ENCODE results near the gene TSC2.
A peak's percentile ranks its signal among the peaks of the same experiment; 100 is the strongest.
"Not testable (repeated sequence)": the region's sequence is repeated elsewhere in the genome, so short reads cannot be mapped to it uniquely, and the experiment has no call there.

The TSC2 gene

DNA sequence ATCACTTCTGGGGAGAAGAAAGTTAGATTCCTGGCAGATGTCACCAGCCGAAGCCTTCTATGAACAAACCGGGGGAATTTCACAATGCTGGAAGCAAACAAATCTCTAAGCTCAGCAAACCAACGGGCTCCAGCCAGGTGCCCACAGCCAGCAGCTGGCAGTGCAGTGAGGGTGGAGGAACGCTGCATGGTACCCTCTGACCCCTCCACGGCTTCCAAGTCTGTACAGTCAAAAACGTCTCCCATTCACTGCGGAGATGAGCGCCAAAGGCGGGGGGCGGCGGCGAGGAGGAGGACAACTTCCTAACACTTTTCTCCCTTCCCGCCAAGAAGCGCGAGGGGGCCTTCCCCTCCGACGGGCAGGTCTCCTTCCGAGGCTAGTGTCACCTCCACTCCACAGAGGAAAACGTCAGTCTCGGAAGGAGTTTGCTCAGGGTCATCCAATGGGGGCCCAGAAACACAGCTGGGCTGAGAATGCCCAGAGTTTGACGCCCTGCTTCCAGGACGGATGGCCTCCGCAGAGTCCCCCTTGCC is 39.1 kb upstream of the TSC2 start:
- TF ChIP-seq, protein P1, sequence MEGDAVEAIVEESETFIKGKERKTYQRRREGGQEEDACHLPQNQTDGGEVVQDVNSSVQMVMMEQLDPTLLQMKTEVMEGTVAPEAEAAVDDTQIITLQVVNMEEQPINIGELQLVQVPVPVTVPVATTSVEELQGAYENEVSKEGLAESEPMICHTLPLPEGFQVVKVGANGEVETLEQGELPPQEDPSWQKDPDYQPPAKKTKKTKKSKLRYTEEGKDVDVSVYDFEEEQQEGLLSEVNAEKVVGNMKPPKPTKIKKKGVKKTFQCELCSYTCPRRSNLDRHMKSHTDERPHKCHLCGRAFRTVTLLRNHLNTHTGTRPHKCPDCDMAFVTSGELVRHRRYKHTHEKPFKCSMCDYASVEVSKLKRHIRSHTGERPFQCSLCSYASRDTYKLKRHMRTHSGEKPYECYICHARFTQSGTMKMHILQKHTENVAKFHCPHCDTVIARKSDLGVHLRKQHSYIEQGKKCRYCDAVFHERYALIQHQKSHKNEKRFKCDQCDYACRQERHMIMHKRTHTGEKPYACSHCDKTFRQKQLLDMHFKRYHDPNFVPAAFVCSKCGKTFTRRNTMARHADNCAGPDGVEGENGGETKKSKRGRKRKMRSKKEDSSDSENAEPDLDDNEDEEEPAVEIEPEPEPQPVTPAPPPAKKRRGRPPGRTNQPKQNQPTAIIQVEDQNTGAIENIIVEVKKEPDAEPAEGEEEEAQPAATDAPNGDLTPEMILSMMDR (IDR thresholded peaks at IDR 0.05; ENCODE audit: insufficient read depth, low read length, poor library complexity, severe bottlenecking) = no peak
- no peak for DNase-seq (ENCODE audit: extremely low read depth, insufficient read length)
- peaks cover 7% of the 10 kb centered on the region for H3K36me3 ChIP-seq (ENCODE audit: control insufficient read depth, insufficient read depth, low read length)
- no peaks in the 10 kb centered on the region for H3K27me3 ChIP-seq (replicated peaks; ENCODE audit: control insufficient read depth, insufficient read depth, low read length)
- H3K4me3 ChIP-seq (replicated peaks; ENCODE audit: low read depth, low read length) = peak overlapping the region; percentile 68

DNA sequence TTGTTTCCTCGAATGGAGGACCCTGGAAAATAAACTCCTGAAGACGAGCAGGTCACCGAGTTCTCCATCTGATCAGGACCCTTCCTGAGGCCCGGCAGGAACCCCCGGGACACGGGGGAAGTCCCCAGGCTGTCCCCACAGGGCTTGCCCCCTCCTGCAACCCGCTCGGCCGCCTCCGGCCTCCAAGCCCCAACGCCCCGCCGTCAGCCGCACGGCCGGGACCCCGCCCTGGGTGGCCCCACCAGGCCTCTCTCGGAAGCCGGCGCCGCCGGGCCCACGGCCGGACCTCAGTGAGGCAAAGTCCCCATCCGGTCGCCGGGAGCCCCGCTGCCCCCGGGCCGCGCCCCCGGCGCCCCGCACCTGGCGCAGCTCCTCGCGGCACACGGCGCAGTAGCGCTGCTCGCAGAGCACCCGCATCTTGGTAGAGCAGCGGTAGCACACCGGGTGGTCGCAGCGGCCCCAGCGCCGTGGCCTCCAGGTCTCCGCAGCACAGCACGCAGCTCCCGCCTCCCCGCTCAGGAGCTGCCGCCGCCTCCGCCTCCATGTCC is 38.5 kb upstream of the TSC2 start:
- no peak for DNase-seq (ENCODE audit: extremely low read depth, insufficient read length)
- TF ChIP-seq, protein P1 (IDR thresholded peaks at IDR 0.05; ENCODE audit: insufficient read depth, low read length, poor library complexity, severe bottlenecking) = no peak
- Histone ChIP-seq H3K36me3 (ENCODE audit: control insufficient read depth, insufficient read depth, low read length) (peaks cover 7% of the 10 kb centered on the region), H3K27me3 (replicated peaks; ENCODE audit: control insufficient read depth, insufficient read depth, low read length) (no peaks in the 10 kb centered on the region), H3K4me3 (replicated peaks; ENCODE audit: low read depth, low read length) (peak overlapping the region; percentile 68)

- TF ChIP-seq, protein P1 (IDR thresholded peaks at IDR 0.05; ENCODE audit: insufficient read depth, low read length, poor library complexity, severe bottlenecking) = no peak
- peak; percentile 89 for DNase-seq (ENCODE audit: extremely low read depth, insufficient read length)
- peak within 1 kb of the TSS; percentile 77 for H3K4me3 ChIP-seq (replicated peaks; ENCODE audit: low read depth, low read length)
Observed at GRCh38 chr16:2009791-2010510, 37.8 kb upstream of the TSC2 start, which contains the start of gene ZNF598. ZNF598 (minus strand) TSS chr16:2009821.

DNA sequence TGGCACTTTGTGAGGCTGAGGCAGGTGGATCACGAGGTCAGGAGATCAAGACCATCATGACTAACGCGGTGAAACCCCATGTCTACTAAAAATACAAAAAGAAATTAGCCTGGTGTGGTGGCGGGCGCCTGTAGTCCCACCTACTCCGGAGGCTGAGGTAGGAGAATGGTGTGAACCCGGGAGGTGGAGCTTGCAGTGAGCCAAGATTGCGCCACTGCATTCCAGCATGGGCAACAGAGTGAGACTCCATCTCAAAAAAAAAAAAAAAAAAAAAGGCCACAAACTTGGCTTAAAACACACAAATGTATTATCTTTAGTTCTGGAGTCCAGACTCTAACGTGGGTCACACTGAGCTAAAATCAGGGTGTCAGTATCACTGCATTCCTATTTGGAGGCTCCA is 36.1 kb upstream of the TSC2 start:
- not testable (repeated sequence) for DNase-seq (ENCODE audit: extremely low read depth, insufficient read length); H3K4me3 ChIP-seq (replicated peaks; ENCODE audit: low read depth, low read length); H3K27me3 ChIP-seq (replicated peaks; ENCODE audit: control insufficient read depth, insufficient read depth, low read length); H3K36me3 ChIP-seq (ENCODE audit: control insufficient read depth, insufficient read depth, low read length)

More at GRCh38 chr16:2009791-2010510, 37.8 kb upstream of the TSC2 start, which contains the start of gene ZNF598:
- Histone ChIP-seq H3K36me3 (ENCODE audit: control insufficient read depth, insufficient read depth, low read length) (peaks cover 7% of the 10 kb centered on the region), H3K27me3 (replicated peaks; ENCODE audit: control insufficient read depth, insufficient read depth, low read length) (no peaks in the 10 kb centered on the region)

GRCh38 chr16:2013527-2013926 is 34.3 kb upstream of the TSC2 start:
- Histone ChIP-seq H3K36me3 (ENCODE audit: control insufficient read depth, insufficient read depth, low read length) (no peaks in the 10 kb centered on the region), H3K27me3 (replicated peaks; ENCODE audit: control insufficient read depth, insufficient read depth, low read length) (no peaks in the 10 kb centered on the region), H3K4me3 (replicated peaks; ENCODE audit: low read depth, low read length) (no peak overlapping the region)
- DNase-seq (ENCODE audit: extremely low read depth, insufficient read length) = no peak
- TF ChIP-seq, protein P1 (IDR thresholded peaks at IDR 0.05; ENCODE audit: insufficient read depth, low read length, poor library complexity, severe bottlenecking) = no peak
